HUDEP-2 (cell line): ENCODE measurements around the gene EIF3C.
"Not testable (repeated sequence)": the region's sequence is repeated elsewhere in the genome, so short reads cannot be mapped to it uniquely, and the experiment has no call there.

Source experiments
- DNase-seq, 76 experiments: peaks; one replicate each; lab custom pipeline; 2025; ENCODE audit not compliant: unreplicated experiment in 76 of 76; lab: John Stamatoyannopoulos, UW

Gene EIF3C

DNA sequence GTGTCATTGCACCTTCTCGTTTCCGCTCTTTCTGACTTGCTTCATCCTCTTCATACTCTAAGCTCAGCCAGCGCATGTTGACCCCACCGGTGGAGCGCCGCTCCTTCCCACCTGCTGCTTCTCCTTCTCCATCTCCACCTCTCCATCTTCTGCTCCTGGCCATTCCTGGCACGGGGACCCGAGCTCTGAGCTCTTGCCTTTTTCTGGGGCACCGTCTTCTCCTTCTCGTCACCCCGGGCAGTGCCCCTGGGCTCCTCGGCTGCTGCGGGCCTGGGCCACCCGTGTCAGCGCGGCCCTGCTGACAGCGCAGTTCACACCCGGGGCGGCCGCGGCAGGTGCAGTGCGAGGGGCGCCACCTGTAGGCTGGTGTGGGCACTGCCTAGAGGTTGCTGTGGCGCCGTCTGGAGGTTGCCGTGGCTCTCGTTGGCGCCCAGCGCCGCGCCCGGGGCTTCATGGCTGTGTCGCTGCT is 38.8 kb downstream of the EIF3C start:
- not testable (repeated sequence) for DNase-seq

DNA sequence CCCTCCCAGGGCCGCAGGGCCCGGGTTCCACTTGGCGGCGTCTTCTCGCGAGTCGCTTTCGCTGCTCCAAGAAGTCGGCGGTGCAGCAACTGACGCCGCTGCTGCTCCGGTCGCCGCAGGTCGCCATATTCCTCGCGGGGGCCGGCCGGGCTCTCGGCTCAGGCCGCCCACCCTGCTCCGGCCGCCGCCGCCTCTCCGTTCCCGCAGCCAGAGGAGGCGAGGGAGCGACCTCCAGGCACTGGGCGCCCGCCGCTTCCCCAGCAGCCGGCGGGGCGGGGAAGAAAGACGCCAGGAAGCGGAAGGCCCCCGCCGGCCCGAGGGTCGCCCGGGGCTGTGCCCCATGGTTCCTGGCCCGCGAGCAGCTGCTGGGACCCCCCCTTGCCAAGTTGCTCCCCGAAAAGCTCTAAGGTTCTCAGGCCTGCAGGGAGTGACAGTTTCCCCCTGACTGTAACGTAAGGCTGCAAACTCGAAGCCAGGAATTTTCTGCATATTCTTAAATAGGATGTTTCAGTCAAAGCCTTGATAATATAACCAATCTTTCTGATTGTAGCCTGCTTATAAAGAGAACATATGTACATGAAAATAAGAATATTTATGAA is 39.3 kb downstream of the EIF3C start:
- not testable (repeated sequence) for DNase-seq

DNA sequence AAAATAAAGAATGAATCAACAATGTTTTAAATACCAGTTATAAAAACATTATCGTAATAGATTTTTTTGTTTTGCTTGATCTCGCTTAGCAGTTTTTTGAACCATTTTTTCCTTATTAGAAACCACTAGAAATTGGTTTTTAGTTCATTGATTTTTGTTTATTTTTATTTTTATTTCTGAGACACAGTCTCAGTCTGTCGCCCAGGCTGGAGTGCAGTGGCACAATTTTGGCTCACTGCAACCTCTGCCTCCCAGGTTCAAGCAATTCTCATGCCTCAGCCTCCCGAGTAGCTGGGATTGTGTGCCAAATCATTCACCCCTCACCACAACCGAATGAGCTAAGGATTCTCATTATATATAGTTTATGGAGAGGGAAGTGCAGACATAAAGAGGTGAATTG is 40.2 kb downstream of the EIF3C start, which contains the start of gene NPIPB9:
Gene NPIPB9, plus strand, starts transcription at position 301 of the 400 bp plus-strand sequence.
- DNase-seq: not testable (repeated sequence)

DNA sequence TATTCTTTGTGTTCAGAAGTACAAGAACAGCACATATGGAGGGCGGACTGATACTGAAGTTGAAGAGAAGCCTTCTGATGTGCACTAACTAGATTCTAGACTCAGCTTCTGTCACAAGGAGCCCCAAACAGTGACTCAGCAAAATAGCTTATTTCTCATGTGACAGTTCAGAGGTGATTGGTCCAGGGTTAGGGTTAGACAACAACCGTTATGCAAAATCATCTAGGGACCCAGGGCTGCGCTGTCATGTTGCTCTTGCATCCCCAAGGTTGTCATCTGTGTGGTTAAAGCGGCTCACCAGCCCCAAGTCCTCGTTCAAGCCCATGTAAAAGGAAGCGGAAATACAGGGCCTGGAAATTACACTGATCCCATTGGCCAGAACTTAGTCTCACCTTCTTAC is 70.4 kb downstream of the EIF3C start:
- DNase-seq: not testable (repeated sequence)

DNA sequence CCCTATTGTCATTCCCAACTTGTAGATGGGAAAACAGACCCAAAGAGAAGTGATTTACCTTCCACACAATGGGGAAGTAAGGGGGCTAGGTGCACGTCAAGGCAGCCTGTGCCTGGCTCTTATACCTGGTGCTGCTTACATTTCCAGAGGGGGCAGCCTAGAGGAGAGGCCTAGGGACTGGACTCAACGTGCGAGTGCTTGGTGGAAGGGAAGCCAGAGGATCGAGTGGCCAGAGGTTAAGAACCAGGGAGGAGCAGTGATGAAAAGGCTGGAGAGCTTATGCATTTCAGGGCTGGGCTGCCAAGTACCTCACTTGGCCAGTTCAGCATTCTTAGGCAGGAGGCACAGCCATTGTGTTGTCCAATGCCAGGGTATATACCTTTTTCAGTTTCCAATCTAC is 71.1 kb downstream of the EIF3C start:
- DNase-seq: not testable (repeated sequence)
